COLO829 (cell line): ENCODE results near the gene CLCN1.

Experiments used
- DNase-seq: peaks from one replicate; pipeline ENCODE4 v3.0.0; 2012; ENCODE audit warnings: low spot score

The CLCN1 gene

GRCh38 chr7:143334244-143334643 lies 18.3 kb downstream of the CLCN1 start:
- no peak for DNase-seq

- no peak for DNase-seq
Observed at GRCh38 chr7:143337216-143337615, 21.3 kb downstream of the CLCN1 start.

GRCh38 chr7:143341842-143342241 lies 25.9 kb downstream of the CLCN1 start:
- DNase-seq: no peak

- no peak for DNase-seq
Observed at GRCh38 chr7:143343596-143343995, 27.7 kb downstream of the CLCN1 start.

- no peak for DNase-seq
Observed at GRCh38 chr7:143345428-143345900, 29.6 kb downstream of the CLCN1 start.

DNA sequence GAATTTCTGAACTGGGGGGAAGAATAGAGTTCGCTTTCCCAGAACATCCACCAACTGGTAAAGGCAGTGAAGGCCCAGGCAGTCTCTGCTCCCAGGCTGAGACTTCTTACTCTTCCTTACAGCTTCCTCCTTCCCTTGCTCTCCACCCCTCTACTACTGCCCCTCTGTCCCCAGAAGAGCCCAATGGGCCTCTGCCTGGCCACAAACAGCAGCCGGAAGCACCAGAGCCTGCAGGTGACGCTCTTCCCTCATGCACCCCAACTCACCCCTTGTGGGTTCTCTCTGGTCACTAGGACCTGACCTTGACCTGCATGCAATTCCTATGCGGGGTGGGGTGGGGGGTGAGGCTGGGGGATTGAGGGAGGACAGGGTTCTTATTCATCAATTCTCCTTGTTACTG lies 30.1 kb downstream of the CLCN1 start:
- DNase-seq: no peak

DNA sequence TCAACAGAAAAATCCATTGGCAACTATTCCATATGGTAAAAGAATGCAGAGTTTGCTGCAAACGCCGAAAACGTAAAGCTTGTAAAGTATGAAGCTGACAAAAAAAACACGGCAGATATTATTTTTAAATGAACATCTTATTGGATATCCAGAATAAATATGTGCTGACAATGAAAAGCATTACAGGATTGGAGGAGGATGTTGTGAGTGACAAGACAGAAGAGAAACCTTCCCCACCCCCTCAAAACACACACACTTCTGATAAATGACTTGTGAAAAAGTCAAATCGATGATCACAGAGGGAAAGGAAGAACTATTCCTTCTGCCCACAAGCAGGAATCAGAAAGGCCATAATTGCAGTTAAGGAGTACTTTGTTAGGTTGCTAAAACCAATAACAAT lies 32.0 kb downstream of the CLCN1 start:
- DNase-seq: no peak

- DNase-seq: no peak
Observed at GRCh38 chr7:143351060-143351459, 35.1 kb downstream of the CLCN1 start.

DNA sequence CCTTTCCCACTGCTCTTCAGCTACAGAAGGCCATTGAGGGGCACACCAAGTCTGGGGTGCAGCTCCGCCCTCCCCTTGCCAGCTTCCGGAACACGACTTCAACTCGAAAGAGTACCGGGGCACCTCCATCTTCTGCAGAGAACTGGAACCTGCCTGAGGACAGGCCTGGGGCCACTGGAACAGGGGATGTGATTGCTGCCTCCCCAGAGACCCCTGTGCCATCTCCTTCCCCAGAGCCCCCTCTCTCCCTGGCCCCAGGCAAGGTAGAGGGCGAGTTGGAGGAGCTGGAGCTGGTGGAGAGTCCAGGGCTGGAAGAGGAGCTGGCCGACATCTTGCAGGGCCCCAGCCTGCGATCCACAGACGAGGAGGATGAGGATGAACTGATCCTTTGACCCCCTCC lies 35.7 kb downstream of the CLCN1 start:
- no peak for DNase-seq

DNA sequence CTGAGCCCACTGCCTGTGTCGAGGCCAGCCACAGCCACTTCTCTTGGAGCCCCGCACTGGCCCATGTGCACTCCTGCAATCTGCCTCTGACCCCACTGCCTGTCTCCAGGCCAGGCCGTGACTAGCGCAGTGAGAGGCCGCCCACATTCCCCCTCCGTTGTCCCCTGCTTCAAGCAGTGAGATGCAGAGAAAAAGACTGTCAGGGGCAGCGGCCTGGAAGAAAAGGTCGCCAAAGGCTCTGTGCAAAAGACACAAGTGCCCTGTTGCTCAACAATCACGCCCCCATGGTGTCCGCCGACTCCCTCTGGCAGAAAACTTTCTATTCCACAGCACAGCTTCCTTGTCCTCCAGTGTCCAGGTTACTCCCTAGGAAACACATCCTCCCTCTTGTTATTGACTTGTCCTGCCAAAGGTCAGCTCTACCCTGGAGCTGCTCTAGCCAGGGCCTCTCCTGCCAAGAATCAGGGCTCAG lies 36.7 kb downstream of the CLCN1 start:
- no peak for DNase-seq

DNA sequence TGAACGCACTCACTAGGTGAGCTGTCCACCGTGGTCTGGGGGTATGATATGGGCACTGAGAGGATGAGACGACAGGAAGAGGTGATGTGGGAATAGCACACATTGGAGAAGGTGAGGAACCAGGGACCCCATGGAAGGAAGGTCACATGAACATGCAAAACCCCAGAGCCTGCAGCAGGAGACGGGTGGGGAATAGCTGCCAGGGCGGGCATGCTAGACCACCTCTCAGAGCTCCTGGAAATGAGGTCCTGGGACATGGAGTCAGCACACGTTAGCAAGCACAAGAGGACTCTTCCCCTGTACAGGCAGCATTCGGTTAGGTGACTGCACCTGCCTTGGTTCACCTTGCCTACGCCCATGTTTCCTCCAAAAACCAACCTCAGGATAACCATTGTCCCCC lies 38.5 kb downstream of the CLCN1 start:
- DNase-seq: no peak

DNA sequence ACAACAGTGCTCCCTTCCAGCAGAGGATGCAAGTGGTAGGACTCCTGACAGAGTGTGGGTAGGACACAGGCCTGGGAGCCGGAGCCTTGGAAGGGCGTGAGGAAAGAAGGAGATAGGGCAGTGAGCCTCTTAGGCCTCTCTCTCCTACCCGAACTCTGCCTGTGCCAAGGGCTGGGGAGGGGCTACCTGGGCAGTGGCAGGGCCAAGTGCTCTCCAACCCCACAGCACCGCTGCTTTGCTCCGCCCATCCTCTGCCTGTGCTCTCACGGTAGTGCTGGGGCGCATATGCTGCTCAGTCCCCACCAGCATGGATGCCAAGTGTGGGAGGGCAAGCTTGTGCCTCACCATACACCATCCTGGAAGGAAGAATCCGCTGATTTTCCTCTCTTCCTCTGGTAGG lies 39.1 kb downstream of the CLCN1 start:
- DNase-seq: no peak

DNA sequence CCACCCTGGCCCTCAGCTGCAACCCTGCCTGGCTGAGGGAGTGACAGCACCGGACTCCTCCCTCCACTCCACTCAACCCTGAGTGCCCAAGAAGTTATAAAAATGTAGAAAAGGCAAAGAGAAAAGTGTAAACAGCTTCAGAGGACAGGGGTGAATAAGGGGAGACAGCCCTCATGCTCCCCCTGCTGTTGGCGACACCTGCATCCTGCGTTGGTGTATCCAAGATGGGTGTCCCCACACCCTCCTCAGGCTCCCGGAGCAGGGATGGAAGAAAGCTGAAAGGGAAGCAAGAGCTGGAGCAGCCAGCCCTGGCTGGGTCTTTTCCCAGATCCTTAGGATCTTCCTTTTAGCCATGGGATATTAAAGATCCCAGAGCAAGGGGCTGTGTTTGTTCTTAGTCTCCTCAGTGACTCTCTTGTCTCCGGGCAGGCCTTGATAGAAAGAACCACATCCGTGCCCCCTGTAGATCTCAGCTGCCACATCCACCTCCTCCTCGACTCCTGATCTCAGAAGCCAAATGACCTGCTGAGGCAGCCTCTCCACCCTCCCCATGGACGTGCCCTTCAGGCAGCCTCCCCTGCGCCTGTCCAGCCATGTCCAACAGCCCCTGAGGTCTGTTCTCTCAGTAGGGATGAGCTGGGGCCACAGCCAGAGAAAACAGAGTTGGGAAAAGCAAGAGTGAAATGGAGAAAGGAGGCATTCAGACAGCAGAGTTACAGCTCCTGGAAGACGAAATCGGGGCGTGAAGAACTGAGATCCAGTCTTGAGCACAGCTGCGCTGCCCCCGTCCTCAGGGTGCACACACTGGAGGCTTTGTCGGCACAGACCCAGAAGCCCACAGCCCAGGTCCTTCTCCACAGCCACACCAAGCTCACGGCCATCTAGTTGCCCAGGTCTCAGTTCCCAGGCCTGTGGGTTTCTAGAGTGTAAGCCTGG lies 39.8 kb downstream of the CLCN1 start:
- no peak for DNase-seq

DNA sequence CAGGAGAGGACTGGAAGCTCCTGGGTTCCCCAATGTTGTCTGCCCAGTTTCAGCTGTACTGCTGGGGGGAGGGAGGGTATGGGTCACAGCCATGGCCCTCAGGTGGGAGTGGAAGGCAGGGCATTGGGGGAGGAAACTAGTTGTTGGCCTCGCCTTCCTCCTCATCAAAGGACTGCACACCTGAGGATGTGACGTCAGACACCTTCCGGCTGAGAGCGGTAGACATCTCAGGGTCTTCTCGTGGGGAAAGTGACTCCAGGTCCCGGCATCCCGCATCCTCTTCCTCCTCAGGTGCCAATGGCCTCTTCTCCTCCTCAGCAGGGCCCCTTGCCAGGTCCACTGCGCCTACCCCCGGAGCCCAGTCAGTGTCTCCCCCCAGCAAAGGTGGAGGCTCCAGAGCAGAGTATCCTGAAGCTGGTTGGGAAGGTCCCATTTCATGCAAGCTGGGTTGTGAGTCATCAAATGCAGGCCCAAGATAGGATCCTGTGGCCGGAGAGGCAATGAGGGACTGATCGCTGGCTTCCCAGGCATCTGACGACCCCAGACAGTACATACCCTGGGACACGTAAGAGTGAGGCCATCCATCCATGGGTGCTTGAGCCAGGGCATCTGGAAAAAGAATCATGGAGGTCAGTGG lies 40.6 kb downstream of the CLCN1 start:
- no peak for DNase-seq

DNA sequence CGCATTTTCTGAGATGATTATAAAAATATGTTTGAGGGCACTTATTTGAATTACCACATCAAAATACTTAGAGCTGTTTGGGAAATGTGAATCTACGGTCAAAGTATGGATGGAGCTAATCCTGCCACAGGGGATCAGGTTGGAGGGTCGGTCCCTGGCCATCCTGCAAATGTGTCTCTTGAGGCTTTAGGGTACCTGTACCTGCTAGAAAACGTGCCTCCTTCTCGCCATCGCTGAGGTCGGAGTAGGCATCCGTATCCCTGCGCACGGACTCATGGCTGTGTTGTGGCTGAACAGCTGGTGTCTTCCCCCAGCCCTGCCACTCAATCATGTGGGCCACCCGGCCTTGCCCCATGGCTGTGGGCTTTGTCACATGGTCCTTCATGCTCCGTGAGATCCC lies 42.7 kb downstream of the CLCN1 start:
- no peak for DNase-seq

DNA sequence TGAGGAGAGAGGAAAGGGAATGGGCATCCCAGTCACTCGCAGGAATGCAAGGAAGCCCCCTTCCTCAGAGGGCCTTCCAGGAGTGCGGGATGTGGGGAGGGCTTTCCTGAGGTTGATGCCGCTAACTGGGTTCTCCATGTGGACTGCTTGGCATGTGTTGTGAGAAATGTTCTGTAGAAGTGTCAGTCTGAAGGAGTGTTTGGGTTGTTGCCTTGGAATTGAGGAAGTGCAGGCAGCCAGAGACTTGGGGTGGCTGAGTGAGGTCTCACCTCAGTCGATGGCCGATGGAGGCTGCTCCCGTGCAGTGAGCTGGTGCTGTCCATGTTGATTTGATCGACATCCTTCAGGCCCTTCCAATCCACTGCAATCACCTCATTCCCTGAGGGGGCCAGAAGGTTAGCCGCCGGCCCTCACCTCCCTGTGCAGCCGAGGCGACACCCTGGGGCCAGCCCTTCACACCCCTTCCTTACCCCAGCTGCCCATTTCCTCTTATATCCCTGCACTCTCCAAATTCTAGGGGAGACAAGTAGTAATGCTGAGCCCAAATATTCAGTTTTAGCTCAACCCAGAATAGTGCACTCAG lies 44.0 kb downstream of the CLCN1 start:
- no peak for DNase-seq

DNA sequence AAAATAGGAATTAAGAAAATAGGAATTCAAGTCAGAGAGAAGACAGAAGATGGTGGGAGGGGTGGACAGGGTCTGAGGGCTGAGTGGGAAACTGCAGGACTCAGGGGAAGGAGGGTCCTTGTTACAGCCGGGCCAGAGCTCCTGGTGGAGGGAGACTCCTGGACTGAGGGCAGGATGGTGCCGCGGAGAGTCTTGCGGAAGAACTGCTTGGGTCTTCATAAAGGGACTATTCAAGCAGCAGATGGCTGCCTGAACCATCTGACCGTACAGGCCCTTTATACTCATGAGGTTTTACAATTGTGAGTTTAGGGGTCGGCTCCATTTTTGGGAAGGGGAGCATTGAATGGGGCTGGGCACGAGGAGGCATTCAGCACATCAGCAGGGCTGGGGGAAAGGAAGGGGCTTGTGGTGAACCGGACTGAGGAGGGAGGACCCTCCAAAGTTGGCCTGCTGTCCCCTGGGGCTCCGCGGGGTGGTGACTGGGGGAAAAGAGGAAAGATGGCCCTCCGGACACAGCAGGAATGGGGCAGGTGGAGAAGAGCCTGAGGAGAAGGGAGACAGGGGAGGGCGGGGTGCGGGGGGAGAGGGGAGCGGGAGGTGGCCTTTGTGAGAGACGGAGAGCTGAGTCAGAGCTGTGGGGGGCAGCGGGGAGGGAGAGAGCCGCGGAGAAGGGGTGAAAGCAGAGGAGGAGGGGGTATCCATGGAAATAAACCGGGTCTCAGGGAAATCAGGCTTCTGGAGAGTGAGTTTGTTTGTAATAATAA lies 45.1 kb downstream of the CLCN1 start:
- DNase-seq: no peak

DNA sequence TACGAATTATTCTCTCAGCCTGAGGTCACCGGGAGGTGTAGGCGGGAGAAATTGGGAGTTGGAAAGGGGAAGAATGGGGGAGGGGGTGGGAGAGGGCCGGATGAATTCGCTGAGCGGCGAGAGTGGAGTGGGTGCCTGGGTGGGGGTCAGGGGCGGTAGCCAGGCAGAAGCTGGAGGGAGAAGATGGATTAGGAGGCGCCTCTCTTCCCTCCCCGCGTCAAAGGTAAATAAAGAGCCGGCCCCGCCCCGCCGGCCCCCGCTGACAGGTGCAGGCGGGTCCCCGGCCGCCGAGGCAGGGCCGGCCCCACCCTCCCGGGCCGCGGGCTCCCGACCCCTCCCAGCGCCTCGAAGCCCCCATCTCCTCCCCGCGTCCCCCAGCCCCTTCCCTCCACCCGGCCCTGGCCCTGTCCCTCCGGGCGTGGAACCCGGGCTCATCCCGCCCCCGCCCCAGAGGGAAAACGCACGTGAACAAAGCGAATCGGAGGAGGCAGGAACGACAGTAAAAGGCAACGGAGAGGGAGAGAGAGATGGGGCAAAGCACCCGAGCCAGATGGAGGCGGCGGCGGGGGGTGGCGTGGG lies 45.7 kb downstream of the CLCN1 start:
- DNase-seq: no peak

DNA sequence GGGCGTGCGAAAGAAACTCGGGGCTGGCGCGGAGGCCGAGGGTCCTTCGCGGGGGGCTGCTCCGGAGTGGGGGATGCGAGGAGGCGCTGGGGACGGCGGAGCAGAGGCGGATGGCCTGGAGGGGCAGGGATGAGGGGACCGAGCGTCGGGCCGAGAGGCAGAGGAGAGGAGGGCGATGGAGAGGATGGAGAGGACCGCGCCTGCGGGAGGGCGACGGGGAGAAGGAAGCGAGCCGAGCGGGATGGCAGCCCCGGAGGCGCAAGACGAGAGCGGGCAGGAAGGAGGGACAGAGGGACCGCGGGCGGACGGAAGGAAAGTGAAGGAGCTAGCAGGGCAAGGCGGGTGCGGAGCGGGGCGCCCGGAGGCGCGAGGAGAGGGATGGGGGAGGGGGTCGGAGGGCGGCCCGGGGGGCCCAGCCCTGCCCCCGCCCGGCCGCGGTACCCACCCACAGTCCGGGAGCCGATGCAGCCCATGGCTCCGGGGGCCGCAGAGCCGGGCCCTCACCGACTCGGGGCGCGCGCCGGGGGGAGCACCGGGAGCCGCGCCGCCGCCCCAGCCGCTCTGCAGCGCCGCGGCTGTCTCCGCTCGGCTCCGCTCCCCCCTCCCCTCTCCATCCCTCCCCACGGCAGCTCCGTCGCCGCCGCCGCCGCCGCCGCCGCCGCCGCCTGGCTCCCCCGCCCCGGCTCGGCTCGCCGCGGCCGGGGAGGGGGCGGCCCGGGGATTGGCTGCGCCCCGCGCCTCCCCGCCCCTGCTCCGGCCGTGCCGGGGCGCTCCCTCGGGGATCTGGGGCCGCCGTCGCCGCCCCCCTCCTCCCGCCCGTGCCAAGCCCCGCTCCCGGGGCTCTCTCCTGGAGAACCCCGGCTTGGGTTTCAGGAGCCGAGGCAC lies 46.5 kb downstream of the CLCN1 start, which contains the start of gene FAM131B:
Gene FAM131B (minus strand): TSS at position 583 of the 885 bp plus-strand sequence. CDS start 110 bp downstream, at position 473.
- DNase-seq: no peak
